Memory B cell (primary cell): Measurements from ENCODE around the gene SUPT3H.

Source experiments
- ATAC-seq: fragments of 150-1000 bp; cut with Tn5 transposase; 2 replicates; pipeline ENCODE4 v1.10.0; 2021; ENCODE audit warnings: low read depth, mild to moderate bottlenecking, moderate library complexity
- DNase-seq, 2 donors: peaks; one replicate each; pipeline ENCODE4 v3.0.0; 2022; ENCODE audit warnings: low spot score in 2 of 2
- H3K27ac Mint-ChIP-seq: one replicate; pipeline ENCODE4 v1.8.0; 2022; ENCODE audit warnings: mild to moderate bottlenecking, moderate library complexity, mixed read lengths
- H3K27me3 Mint-ChIP-seq: one replicate; pipeline ENCODE4 v1.8.0; 2022; ENCODE audit warnings: mixed read lengths
- H3K36me3 Mint-ChIP-seq: one replicate; pipeline ENCODE4 v1.8.0; 2022; ENCODE audit warnings: mild to moderate bottlenecking, mixed read lengths
- H3K4me1 Mint-ChIP-seq: one replicate; pipeline ENCODE4 v1.8.0; 2022; ENCODE audit warnings: mixed read lengths
- H3K4me3 Mint-ChIP-seq: one replicate; pipeline ENCODE4 v1.8.0; 2022; ENCODE audit warnings: mild to moderate bottlenecking, moderate library complexity, mixed read lengths
- H3K9me3 Mint-ChIP-seq: one replicate; pipeline ENCODE4 v1.8.0; 2022; ENCODE audit warnings: mixed read lengths

The SUPT3H gene

DNA sequence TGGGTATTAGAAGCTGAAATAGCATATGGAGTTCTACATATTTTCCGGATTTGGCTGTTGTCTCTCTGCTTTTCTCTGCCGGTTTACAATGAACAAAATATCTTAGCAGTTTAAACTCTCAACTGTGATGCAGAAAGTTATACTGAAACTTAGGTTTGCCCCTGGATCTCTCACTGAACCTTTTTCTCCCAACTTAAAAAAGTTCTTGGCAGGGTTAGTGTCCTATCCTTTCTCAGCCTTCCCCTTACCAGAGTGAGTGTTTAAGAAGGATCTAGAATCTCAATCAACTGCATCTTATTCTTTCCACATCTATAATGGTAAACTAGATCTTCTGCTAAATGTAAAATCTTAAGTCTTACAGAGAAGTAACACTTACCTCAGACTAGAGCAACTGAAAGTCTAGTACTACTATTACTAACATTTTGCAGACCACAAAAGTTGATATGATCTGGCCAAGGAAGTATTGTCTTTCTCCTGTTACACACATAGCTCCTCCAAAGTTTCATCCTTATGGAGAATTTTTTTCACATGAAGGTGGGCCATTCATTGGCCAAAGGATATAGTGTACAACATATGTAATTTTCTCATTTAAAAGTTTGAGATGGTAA, 441.9 kb downstream of the SUPT3H start:
- Mint-ChIP-seq H3K4me3 (no peak overlapping the region), H3K9me3 (peaks cover 6% of the 10 kb centered on the region), H3K27ac (no peak overlapping the region), H3K36me3 (peaks cover 11% of the 10 kb centered on the region), H3K4me1 (peaks cover 3% of the 10 kb centered on the region), H3K27me3 (no peaks in the 10 kb centered on the region)
- ATAC-seq (no peak), DNase-seq (no peak)

DNA sequence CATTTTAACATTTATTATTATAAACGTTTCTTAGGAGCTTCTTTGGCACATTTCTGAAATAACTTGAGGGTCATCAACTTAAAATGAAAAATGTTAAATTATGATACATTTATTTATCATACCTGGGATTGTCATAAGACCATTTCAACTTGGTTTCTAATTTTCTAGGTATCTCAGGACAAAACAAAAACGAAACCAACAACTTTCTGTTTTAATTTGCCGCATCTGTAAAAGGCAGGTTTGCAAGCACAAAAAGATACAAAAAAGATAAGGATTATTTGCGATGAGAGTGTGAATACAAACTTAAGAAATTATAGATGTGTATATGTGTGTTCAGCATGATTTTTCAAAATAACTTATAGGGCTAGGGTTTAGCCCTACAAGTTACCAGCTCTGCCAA, 444.6 kb downstream of the SUPT3H start:
- no peaks in the 10 kb centered on the region for H3K27me3 Mint-ChIP-seq
- H3K27ac Mint-ChIP-seq: no peak overlapping the region
- H3K4me3 Mint-ChIP-seq: peak overlapping the region; percentile 60
- ATAC-seq (no peak), DNase-seq (no peak)
- H3K9me3 Mint-ChIP-seq: peaks cover 2% of the 10 kb centered on the region
- H3K4me1 Mint-ChIP-seq: peaks cover under 1% of the 10 kb centered on the region
- H3K36me3 Mint-ChIP-seq: peaks cover 7% of the 10 kb centered on the region

DNA sequence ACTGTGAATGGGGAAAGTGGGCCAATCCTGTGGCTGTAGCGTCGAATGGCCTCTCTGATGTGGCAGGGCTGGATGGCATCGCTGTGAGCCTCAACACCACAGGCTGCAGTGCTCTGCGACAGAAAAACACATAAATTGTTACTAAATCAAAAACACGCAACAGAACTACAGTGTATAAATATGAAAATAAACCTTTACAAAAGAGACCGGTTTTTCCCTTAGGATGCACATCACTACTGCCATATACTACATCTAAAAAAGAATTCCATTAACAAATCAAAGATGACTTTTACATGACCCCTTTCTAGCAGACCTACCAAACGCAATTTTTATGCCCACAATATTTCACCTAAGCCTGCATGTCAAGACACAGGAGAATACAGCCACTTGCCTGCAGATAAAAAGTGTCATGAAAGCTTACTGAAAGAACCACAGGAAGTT, 445.1 kb downstream of the SUPT3H start:
- H3K36me3 Mint-ChIP-seq: peaks cover 8% of the 10 kb centered on the region
- no peaks in the 10 kb centered on the region for H3K27me3 Mint-ChIP-seq
- ATAC-seq (no peak), DNase-seq (no peak)
- H3K9me3 Mint-ChIP-seq: peaks cover 2% of the 10 kb centered on the region
- H3K27ac Mint-ChIP-seq: no peak overlapping the region
- no peaks in the 10 kb centered on the region for H3K4me1 Mint-ChIP-seq
- H3K4me3 Mint-ChIP-seq: no peak overlapping the region

GRCh38 chr6:44931385-44931784, 446.3 kb downstream of the SUPT3H start:
- H3K27me3 Mint-ChIP-seq: no peaks in the 10 kb centered on the region
- no peak for DNase-seq
- H3K4me1 Mint-ChIP-seq: no peaks in the 10 kb centered on the region
- peaks cover 2% of the 10 kb centered on the region for H3K9me3 Mint-ChIP-seq
- peaks cover 8% of the 10 kb centered on the region for H3K36me3 Mint-ChIP-seq
- H3K4me3 Mint-ChIP-seq: no peak overlapping the region
- no peak overlapping the region for H3K27ac Mint-ChIP-seq
- no peak for ATAC-seq

DNA sequence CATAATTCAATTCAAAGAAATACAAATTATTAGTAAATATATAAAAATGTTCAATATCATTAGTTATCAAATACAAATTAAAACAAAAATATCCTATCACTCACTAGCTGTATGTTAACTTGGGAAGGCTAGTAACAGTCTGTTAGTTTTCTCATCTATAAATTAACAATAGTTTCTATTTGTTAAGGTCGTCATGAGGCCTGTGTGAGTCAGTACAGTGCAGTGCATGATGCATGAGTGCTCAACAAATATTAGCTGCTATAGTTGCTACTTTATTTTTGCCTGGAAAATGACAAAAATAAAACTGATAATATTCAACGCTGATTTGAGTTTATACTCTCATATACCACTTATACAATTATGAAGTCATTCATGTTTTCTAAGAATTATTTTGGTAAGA, 451.2 kb downstream of the SUPT3H start:
- ATAC-seq (no peak), DNase-seq (no peak)
- Mint-ChIP-seq H3K36me3 (peaks cover 7% of the 10 kb centered on the region), H3K4me3 (no peak overlapping the region), H3K27me3 (no peaks in the 10 kb centered on the region), H3K27ac (no peak overlapping the region), H3K4me1 (no peaks in the 10 kb centered on the region), H3K9me3 (peaks cover 2% of the 10 kb centered on the region)

GRCh38 chr6:44925100-44925739, 452.5 kb downstream of the SUPT3H start:
- Mint-ChIP-seq H3K4me3 (no peak overlapping the region), H3K9me3 (peaks cover 2% of the 10 kb centered on the region), H3K4me1 (peaks cover 2% of the 10 kb centered on the region), H3K27ac (no peak overlapping the region), H3K27me3 (no peaks in the 10 kb centered on the region), H3K36me3 (peaks cover 3% of the 10 kb centered on the region)
- DNase-seq (no peak), ATAC-seq (no peak)

DNA sequence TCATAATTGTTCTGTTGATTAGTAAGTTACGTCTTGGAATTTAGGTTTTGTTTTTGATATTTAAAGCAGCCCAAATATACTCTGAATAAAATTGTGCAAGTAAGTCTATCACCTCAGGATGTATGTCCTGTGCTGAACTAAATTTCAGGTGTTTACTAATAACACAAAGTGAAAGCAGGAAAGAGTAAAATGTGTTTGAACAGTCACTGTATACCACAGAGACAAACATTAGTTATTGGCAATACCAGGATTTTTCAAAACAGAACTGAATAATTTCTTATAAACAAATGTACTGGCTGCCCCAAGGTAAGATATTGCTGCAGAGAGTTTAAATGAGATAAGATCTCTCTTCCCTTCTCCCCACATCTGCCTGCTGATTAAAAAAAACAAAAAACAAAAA, 454.3 kb downstream of the SUPT3H start:
- peaks cover 3% of the 10 kb centered on the region for H3K36me3 Mint-ChIP-seq
- no peak overlapping the region for H3K4me3 Mint-ChIP-seq
- ATAC-seq: no peak
- H3K27me3 Mint-ChIP-seq: no peaks in the 10 kb centered on the region
- DNase-seq: no peak
- H3K27ac Mint-ChIP-seq: no peak overlapping the region
- peaks cover 2% of the 10 kb centered on the region for H3K9me3 Mint-ChIP-seq
- peaks cover 2% of the 10 kb centered on the region for H3K4me1 Mint-ChIP-seq

DNA sequence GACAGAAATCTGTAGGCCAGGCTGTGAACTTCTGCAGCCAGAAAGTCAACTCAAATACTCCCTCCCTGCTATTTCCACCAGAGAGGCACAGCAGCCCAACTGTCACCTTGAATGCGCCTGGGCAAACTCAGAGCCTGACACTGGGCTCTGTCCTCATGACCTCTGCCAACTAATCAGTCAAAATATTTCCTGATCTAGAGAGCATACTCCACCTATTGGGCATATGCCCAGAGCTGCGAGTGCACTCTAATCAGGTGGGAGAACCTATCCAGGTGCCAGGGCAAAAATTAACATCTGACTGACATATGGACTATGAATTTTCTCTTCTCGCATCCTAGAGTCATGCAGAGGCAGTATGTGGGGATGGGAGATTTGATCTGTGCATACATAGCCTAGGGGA, 455.9 kb downstream of the SUPT3H start:
- ATAC-seq (no peak), DNase-seq (no peak)
- H3K27me3 Mint-ChIP-seq: no peaks in the 10 kb centered on the region
- H3K9me3 Mint-ChIP-seq: no peaks in the 10 kb centered on the region
- H3K4me3 Mint-ChIP-seq: no peak overlapping the region
- peaks cover 2% of the 10 kb centered on the region for H3K4me1 Mint-ChIP-seq
- no peaks in the 10 kb centered on the region for H3K36me3 Mint-ChIP-seq
- no peak overlapping the region for H3K27ac Mint-ChIP-seq

GRCh38 chr6:44920952-44921491, 456.7 kb downstream of the SUPT3H start:
- peaks cover 2% of the 10 kb centered on the region for H3K4me1 Mint-ChIP-seq
- H3K27ac Mint-ChIP-seq: no peak overlapping the region
- H3K27me3 Mint-ChIP-seq: no peaks in the 10 kb centered on the region
- H3K9me3 Mint-ChIP-seq: no peaks in the 10 kb centered on the region
- H3K4me3 Mint-ChIP-seq: no peak overlapping the region
- no peak for DNase-seq
- H3K36me3 Mint-ChIP-seq: no peaks in the 10 kb centered on the region
- no peak for ATAC-seq

DNA sequence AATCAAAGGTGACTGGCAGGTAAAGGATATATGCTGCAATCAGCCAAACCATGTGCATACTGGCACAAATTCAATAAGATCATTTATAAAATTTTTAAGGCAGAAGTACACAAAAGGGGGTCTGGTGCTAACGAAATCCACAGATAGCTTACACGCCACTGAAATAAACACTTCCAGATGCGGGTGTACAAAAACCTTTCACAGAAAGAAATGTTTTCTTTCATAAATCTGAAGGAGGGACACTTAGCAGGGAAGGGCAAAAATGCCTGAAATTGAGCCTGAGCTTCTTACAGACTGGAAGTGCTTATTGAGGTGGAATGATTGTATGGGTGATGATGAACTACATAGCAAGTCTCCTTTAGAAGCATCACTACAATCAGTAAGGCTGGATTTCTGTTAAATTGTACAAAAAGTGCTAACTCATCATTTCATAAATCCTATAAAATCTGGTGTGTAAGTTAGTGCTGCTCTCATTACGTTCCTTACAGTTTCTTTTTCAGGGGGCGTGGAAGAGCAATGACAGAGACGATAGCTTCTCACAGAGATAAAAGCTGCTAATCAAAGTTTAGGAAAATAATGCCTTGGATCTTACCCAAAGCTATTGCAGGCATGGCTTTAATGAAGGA, 458.9 kb downstream of the SUPT3H start:
- Mint-ChIP-seq H3K9me3 (no peaks in the 10 kb centered on the region), H3K27ac (no peak overlapping the region), H3K36me3 (no peaks in the 10 kb centered on the region), H3K4me1 (peaks cover 2% of the 10 kb centered on the region), H3K4me3 (no peak overlapping the region), H3K27me3 (no peaks in the 10 kb centered on the region)
- ATAC-seq: no peak
- DNase-seq: no peak

GRCh38 chr6:44917430-44917829, 460.3 kb downstream of the SUPT3H start:
- H3K4me3 Mint-ChIP-seq: no peak overlapping the region
- no peak overlapping the region for H3K27ac Mint-ChIP-seq
- DNase-seq (no peak), ATAC-seq (no peak)
- no peaks in the 10 kb centered on the region for H3K9me3 Mint-ChIP-seq
- peaks cover 2% of the 10 kb centered on the region for H3K36me3 Mint-ChIP-seq
- H3K4me1 Mint-ChIP-seq: peaks cover 2% of the 10 kb centered on the region
- H3K27me3 Mint-ChIP-seq: no peaks in the 10 kb centered on the region

GRCh38 chr6:44915111-44915510, 462.6 kb downstream of the SUPT3H start:
- H3K27me3 Mint-ChIP-seq: no peaks in the 10 kb centered on the region
- H3K4me3 Mint-ChIP-seq: no peak overlapping the region
- DNase-seq (no peak), ATAC-seq (no peak)
- no peaks in the 10 kb centered on the region for H3K4me1 Mint-ChIP-seq
- H3K36me3 Mint-ChIP-seq: peaks cover 2% of the 10 kb centered on the region
- no peak overlapping the region for H3K27ac Mint-ChIP-seq
- no peaks in the 10 kb centered on the region for H3K9me3 Mint-ChIP-seq

DNA sequence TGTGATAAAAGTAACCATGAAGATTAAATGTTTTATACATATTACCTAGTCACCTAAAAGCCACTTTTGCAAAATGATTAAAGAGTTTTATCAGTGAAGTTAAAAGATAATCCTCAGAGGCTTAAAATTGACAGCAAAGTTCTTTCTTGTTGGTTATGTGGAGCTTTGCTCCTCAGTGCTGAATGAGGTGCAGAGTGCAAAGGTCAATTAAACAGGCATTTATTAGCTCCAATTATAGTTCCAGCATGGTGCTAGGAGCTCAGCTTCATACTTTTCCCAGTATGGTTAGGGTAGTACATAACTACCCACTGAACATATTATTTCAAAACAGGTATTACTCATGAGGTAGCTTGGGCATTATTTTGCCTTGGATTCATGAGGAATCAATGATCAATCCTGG, 463.6 kb downstream of the SUPT3H start:
- H3K27me3 Mint-ChIP-seq: no peaks in the 10 kb centered on the region
- no peaks in the 10 kb centered on the region for H3K9me3 Mint-ChIP-seq
- no peak overlapping the region for H3K4me3 Mint-ChIP-seq
- DNase-seq: no peak
- no peak for ATAC-seq
- no peak overlapping the region for H3K27ac Mint-ChIP-seq
- no peaks in the 10 kb centered on the region for H3K4me1 Mint-ChIP-seq
- H3K36me3 Mint-ChIP-seq: peaks cover 2% of the 10 kb centered on the region

GRCh38 chr6:44906761-44907160, 471.0 kb downstream of the SUPT3H start:
- peaks cover 11% of the 10 kb centered on the region for H3K36me3 Mint-ChIP-seq
- H3K27me3 Mint-ChIP-seq: no peaks in the 10 kb centered on the region
- H3K4me1 Mint-ChIP-seq: no peaks in the 10 kb centered on the region
- peaks cover 6% of the 10 kb centered on the region for H3K9me3 Mint-ChIP-seq
- H3K4me3 Mint-ChIP-seq: no peak overlapping the region
- no peak overlapping the region for H3K27ac Mint-ChIP-seq
- DNase-seq: no peak
- no peak for ATAC-seq
